NOMO-1 (cell line): ENCODE results near the gene RAN.
"Not testable (repeated sequence)": the region's sequence is repeated elsewhere in the genome, so short reads cannot be mapped to it uniquely, and the experiment has no call there.

ENCODE experiments used
- DNase-seq, 2 experiments: peaks; one replicate each; lab custom pipeline; 2025; ENCODE audit not compliant: unreplicated experiment in 2 of 2; lab: John Stamatoyannopoulos, UW

RAN gene

DNA sequence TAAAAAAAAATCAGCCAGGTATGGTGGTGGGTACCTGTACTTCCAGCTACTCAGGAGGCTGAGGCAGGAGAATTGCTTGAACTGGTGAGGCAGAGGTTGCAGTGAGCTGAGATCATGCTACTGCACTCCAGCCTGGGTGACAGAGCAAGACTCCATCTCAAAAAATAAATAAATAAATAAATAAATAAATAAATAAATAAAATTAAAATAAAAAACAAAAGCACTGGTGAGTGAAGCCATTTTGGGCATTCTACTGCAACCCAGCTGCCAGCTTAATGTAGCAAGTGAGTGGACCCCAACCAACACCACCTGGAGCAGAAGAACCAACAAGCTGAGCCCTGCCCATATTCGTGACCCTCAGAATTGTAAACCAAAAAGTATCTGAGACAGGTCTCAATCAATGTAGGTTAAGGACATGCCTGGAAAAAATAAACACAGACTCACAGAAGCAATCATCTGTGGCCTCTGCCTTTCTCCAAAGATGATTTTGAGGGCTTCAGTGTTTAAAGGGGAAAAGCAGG, 23.0 kb upstream of the RAN start:
- DNase-seq: not testable (repeated sequence)

DNA sequence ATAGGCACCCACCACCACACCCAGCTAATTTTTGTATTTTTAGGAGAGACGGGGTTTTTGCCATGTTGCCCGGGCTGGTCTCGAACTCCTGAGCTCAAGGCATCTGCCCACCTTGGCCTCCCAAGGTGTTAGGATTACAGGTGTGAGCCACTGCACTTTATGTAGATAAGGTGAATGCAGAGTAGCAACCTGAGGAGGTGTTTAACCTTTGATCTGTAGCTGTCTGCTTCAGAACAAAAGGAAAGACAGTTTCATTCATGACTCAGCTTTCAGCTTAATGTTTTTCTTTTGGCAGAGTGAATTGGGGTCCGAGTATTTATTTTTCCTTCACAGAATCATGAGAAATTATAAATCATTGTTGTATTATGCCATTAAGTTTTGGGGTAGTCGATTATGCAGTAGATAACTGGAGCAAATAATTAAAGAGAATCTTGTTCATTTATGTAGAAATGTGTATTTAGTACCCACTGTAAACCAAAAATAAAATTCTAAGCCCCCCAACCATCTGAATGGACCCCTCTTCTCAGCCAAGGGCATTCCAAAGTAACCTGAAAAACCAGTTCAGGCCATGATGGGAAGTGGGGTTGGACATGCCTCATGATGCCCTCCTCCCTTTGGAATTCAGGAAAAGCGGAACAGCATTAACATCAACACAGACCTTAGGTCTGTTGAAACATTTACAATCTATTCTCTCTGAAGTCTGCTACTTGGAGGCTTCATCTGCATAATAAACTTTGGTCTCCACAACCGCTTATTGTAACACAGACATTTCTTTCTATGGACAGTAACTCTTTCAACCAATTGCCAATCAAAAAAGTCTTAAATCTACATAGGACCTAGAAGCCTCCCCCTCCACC, 22.1 kb upstream of the RAN start:
- DNase-seq: no peak

- no peak for DNase-seq
These were observed 21.3 kb upstream of the RAN start for GRCh38 chr12:130850418-130851021.

DNA sequence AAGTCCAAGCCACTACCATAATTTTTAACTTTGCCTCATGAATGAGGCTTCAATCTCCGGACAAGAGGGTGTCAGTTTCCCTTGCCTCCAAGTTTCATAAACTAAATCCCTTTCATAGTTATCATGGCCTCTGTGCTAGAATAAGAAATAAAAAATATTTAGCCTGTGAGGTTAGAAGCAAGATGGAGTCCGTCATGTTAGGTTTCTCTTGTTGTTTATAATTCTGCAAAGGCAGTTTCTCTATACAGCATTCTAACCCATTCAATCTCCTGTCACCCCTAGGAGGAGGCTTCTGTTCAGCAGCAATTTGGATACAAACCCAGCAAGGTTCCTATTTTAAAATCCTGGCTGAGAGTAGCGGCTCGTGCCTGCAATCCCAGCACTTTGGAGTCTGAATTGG, 15.8 kb upstream of the RAN start:
- DNase-seq: no peak

DNA sequence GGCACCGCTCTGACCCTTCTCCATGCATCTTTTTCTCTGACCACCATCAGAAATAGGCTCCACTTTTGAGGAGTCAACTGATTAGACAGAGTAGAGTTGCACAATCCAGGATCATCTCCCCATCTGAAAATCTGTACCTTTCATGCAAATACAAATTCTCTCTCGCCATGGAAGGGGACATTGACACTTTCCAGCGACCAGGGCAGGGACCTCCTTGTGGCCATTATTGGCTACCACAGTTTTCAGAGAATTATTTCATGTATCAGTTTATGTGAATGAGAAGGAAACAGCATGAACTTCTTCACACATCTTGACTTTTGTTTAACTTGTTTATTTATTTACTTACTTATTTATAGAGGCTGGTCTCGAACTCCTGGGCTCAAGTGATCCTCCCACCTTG, 13.8 kb upstream of the RAN start:
- no peak for DNase-seq

GRCh38 chr12:130859161-130859560, 12.7 kb upstream of the RAN start:
- DNase-seq: no peak

- DNase-seq: no peak
These were observed 11.6 kb upstream of the RAN start for GRCh38 chr12:130860311-130860710.

DNA sequence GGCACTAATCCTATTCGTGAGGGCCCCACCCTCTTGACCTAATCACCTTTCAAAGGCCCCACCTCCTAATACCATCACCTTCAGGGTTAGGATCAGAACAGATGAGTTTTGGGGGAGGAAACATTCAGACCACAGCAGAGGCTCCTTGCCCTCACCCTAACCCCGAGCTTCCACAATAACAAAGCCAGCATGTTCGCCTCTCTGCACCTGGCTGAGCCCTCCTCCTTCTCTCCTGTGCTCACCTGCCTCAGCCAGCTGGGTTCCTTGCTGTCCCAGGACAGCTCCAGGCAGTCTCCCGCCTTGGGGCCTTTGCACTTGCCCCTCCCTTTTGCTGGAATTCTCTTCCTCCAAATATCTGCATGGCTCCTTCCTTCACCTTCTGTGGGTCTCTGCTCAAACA, 9.7 kb upstream of the RAN start:
- DNase-seq: no peak

DNA sequence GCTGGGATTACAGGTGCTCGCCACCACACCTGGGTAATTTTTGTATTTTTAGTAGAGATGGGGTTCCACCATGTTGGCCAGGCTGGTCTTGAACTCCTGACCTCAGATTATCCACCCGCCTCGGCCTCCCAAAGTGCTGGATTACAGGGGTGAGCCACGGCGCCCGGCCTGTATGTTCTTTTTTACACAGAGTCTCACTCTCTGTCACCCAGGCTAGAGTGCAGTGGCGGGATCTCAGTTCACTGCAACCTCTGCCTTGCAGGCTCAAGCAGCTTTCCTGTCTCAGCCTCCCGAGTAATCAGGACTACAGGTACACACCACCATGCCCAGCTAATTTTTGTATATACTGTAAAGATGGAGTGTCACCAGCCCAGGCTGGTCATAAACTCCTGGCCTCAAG, 9.1 kb upstream of the RAN start:
- not testable (repeated sequence) for DNase-seq

- DNase-seq: no peak
These were observed 8.6 kb upstream of the RAN start for GRCh38 chr12:130863298-130863697.

- DNase-seq: no peak
These were observed 3.5 kb upstream of the RAN start for GRCh38 chr12:130868412-130868811.

DNA sequence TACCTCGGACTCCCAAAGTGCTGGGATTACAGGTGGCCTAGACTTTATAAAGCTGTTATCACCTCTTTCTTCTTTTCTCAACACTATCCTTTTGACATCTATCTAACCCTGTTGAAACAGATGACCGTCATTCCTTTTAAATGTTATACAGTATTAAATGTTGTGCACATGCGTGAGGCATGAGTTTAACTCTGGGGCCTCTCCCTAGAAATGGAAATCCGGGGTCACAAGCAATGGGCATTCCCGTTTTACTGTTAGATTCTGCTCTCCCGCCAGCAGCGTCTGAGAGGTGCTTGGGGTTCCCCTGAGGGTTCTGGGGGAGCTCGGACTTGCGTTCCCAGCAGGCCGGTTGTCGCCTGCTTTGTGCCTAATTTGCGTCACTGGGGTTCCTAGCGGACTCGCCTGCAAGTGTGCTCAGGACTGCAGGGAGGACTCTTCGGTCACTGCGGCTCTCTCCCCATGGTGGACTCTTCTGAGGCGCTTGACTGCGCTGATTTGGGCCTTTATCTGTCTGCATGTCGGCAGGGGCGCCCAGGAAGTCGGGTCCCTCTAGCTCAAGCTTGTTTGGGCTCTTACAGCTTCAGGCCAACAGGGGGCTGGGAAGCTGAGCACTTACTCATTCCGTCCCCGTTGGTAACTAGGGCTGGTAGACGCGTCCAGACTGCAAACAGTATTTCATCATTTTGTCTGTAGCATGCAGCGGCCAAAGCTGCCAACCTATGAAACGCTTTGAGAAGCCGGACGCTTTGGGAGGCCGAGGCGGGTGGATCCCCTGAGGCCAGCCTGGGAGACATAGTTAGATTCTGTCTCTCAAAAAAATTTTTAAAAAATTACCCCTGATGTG, 1.2 kb upstream of the RAN start:
- DNase-seq: peak; percentile 81 to 93

GRCh38 chr12:130872179-130873096, 572 bp downstream of the RAN start:
- peak; percentile 18 to 30 for DNase-seq

GRCh38 chr12:130873106-130873795, 1.4 kb downstream of the RAN start:
- peak in 1 of 2 experiments; percentile 30 for DNase-seq

- no peak for DNase-seq
These were observed 2.0 kb downstream of the RAN start for GRCh38 chr12:130873825-130874224.

DNA sequence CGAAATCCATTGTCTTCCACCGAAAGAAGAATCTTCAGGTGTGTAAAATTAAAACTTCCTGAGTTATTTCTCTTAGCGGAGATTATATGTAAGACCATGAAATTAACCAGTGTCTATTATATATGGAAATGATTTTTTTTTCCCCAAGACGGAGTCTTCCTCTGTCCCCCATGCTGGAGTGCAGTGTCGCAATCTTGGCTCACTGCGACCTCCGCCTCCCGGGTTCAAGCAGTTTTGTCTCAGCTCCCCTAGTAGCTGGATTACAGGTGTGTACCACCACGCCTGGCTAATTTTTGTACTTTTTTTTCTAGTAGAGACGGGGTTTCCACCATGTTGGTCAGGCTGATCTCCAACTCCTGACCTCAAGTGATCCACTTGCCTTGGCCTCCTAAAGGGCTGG, 2.8 kb downstream of the RAN start:
- DNase-seq: no peak

DNA sequence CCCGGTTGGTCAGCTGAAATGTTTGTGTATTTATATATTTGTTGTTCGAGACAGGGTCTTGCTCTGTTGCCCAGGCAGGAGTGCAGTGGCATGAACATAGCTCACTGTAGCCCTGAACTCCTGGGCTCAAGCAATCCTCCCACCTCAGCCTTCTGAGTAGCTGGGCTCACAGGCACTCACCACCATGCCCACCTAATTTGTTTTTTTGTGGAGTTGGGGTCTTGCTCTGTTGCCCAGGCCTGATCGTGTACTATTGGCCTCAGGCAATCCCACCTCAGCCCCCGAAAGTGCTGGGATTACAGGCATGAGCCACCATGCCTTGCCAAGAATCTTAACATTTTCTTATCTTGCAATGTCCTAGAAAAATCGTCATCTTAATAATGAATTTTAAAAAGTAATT, 3.3 kb downstream of the RAN start:
- DNase-seq: no peak

- DNase-seq: not testable (repeated sequence)
These were observed 3.8 kb downstream of the RAN start for GRCh38 chr12:130875708-130876107.

DNA sequence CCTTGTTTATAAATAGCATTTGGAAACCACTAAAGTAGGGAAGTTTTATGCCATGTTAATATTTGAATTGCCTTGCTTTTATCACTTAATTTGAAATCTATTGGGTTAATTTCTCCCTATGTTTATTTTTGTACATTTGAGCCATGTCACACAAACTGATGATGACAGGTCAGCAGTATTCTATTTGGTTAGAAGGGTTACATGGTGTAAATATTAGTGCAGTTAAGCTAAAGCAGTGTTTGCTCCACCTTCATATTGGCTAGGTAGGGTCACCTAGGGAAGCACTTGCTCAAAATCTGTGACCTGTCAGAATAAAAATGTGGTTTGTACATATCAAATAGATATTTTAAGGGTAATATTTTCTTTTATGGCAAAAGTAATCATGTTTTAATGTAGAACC, 4.4 kb downstream of the RAN start:
- no peak for DNase-seq

DNA sequence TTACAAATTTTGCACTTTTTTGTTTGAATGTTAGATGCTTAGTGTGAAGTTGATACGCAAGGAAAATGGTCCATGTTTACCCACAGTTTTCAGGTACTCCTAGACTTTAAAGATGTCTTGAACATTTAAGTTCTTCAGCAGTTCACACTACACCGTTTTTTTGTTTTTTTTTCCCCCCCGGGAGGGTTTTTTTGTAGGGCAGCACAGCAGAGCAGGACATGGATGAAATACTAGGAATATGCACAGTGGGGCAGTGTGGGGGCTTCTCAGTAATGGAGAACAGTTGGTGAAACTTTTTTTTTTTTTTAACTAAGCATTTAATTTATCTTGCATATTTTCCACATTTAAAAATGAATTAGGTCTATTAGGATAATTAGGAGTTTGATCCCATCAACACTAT, 4.9 kb downstream of the RAN start:
- no peak for DNase-seq
